Muscle layer of colon (tissue), 2 donors: ENCODE measurements around the gene ATXN7.

ENCODE experiments used
- H3K27ac ChIP-seq: one replicate; pipeline ENCODE4 v1.7.0; 2013; ENCODE audit warnings: low read depth, mild to moderate bottlenecking, low read length, moderate library complexity
- H3K27me3 ChIP-seq, 2 donors: one replicate each; pipeline ENCODE4 v1.7.0; 2013; ENCODE audit warnings: low read length in 2 of 2, mild to moderate bottlenecking in 2 of 2; ENCODE audit not compliant: insufficient read depth in 2 of 2, control insufficient read depth in 1 of 2
- H3K36me3 ChIP-seq: one replicate; pipeline ENCODE4 v1.7.0; 2013; ENCODE audit warnings: mild to moderate bottlenecking, low read length; ENCODE audit not compliant: insufficient read depth
- H3K4me1 ChIP-seq: one replicate; pipeline ENCODE4 v1.7.0; 2013; ENCODE audit warnings: mild to moderate bottlenecking, low read length; ENCODE audit not compliant: insufficient read depth
- H3K4me3 ChIP-seq, 2 donors: one replicate each; pipeline ENCODE4 v1.7.0; 2013; ENCODE audit warnings: low read length in 2 of 2, low read depth in 1 of 2, mild to moderate bottlenecking in 1 of 2, moderate library complexity in 1 of 2
- H3K9ac ChIP-seq: one replicate; pipeline ENCODE4 v1.7.0; 2013; ENCODE audit warnings: low read length
- H3K9me3 ChIP-seq: one replicate; pipeline ENCODE4 v1.7.0; 2013; ENCODE audit warnings: mild to moderate bottlenecking, low read length
- donor health status: abdominal sarcoma.
- donor health status: Adenocarcinoma of cecum.

The ATXN7 gene

GRCh38 chr3:63867225-63867624, 3.6 kb downstream of the ATXN7 start:
- Histone ChIP-seq H3K36me3 (no peaks in the 10 kb centered on the region), H3K4me1 (peaks cover 15% of the 10 kb centered on the region), H3K9me3 (no peaks in the 10 kb centered on the region), H3K27ac (no peak overlapping the region), H3K27me3 (no peaks in the 10 kb centered on the region), H3K9ac (no peak overlapping the region), H3K4me3 (no peak overlapping the region)

GRCh38 chr3:63869940-63870614, 6.4 kb downstream of the ATXN7 start:
- Histone ChIP-seq H3K9me3 (no peaks in the 10 kb centered on the region), H3K27ac (no peak overlapping the region), H3K27me3 (no peaks in the 10 kb centered on the region), H3K4me3 (no peak overlapping the region), H3K36me3 (no peaks in the 10 kb centered on the region), H3K4me1 (peaks cover 3% of the 10 kb centered on the region), H3K9ac (no peak overlapping the region)

- Histone ChIP-seq H3K4me1 (peaks cover 6% of the 10 kb centered on the region), H3K27ac (no peak overlapping the region), H3K9ac (no peak overlapping the region), H3K36me3 (no peaks in the 10 kb centered on the region), H3K27me3 (no peaks in the 10 kb centered on the region), H3K9me3 (no peaks in the 10 kb centered on the region), H3K4me3 (no peak overlapping the region)
These were observed 6.9 kb downstream of the ATXN7 start for GRCh38 chr3:63870615-63871005.

- Histone ChIP-seq H3K9ac (no peak overlapping the region), H3K27ac (no peak overlapping the region), H3K9me3 (no peaks in the 10 kb centered on the region), H3K4me3 (no peak overlapping the region), H3K36me3 (no peaks in the 10 kb centered on the region), H3K4me1 (peaks cover 23% of the 10 kb centered on the region), H3K27me3 (no peaks in the 10 kb centered on the region)
These were observed 8.7 kb downstream of the ATXN7 start for GRCh38 chr3:63872135-63872924.

GRCh38 chr3:63874769-63875168, 11.1 kb downstream of the ATXN7 start:
- Histone ChIP-seq H3K27me3 (no peaks in the 10 kb centered on the region), H3K9ac (no peak overlapping the region), H3K27ac (no peak overlapping the region), H3K9me3 (no peaks in the 10 kb centered on the region), H3K4me1 (peaks cover 38% of the 10 kb centered on the region), H3K4me3 (no peak overlapping the region), H3K36me3 (no peaks in the 10 kb centered on the region)

- Histone ChIP-seq H3K9me3 (no peaks in the 10 kb centered on the region), H3K9ac (no peak overlapping the region), H3K4me1 (peaks cover 38% of the 10 kb centered on the region), H3K27ac (no peak overlapping the region), H3K4me3 (no peak overlapping the region), H3K27me3 (no peaks in the 10 kb centered on the region), H3K36me3 (no peaks in the 10 kb centered on the region)
These were observed 11.8 kb downstream of the ATXN7 start for GRCh38 chr3:63875510-63875909.

- no peaks in the 10 kb centered on the region for H3K36me3 ChIP-seq
- no peak overlapping the region for H3K9ac ChIP-seq
- peaks cover 38% of the 10 kb centered on the region for H3K4me1 ChIP-seq
- no peaks in the 10 kb centered on the region for H3K9me3 ChIP-seq
- no peak overlapping the region for H3K4me3 ChIP-seq
- H3K27me3 ChIP-seq = no peaks in the 10 kb centered on the region
- no peak overlapping the region for H3K27ac ChIP-seq
These were observed 12.6 kb downstream of the ATXN7 start for GRCh38 chr3:63876260-63876659.

GRCh38 chr3:63877737-63878393, 14.2 kb downstream of the ATXN7 start:
- Histone ChIP-seq H3K36me3 (no peaks in the 10 kb centered on the region), H3K9ac (no peak overlapping the region), H3K4me3 (no peak overlapping the region), H3K27me3 (no peaks in the 10 kb centered on the region), H3K27ac (no peak overlapping the region), H3K9me3 (no peaks in the 10 kb centered on the region), H3K4me1 (peaks cover 38% of the 10 kb centered on the region)

GRCh38 chr3:63878394-63879060, 14.9 kb downstream of the ATXN7 start:
- H3K4me3 ChIP-seq = no peak overlapping the region
- H3K27me3 ChIP-seq = no peaks in the 10 kb centered on the region
- H3K9me3 ChIP-seq = no peaks in the 10 kb centered on the region
- H3K9ac ChIP-seq = no peak overlapping the region
- H3K36me3 ChIP-seq = no peaks in the 10 kb centered on the region
- no peak overlapping the region for H3K27ac ChIP-seq
- peaks cover 38% of the 10 kb centered on the region for H3K4me1 ChIP-seq

- no peak overlapping the region for H3K9ac ChIP-seq
- H3K27ac ChIP-seq = no peak overlapping the region
- H3K27me3 ChIP-seq = no peaks in the 10 kb centered on the region
- H3K4me3 ChIP-seq = no peak overlapping the region
- peaks cover 32% of the 10 kb centered on the region for H3K4me1 ChIP-seq
- H3K9me3 ChIP-seq = no peaks in the 10 kb centered on the region
- H3K36me3 ChIP-seq = no peaks in the 10 kb centered on the region
These were observed 17.0 kb downstream of the ATXN7 start for GRCh38 chr3:63880653-63881052.

- no peak overlapping the region for H3K4me3 ChIP-seq
These were observed 23.2 kb downstream of the ATXN7 start for GRCh38 chr3:63886858-63887257.

More at GRCh38 chr3:63886858-63887257, 23.2 kb downstream of the ATXN7 start:
- Histone ChIP-seq H3K9ac (no peak overlapping the region), H3K9me3 (no peaks in the 10 kb centered on the region), H3K27ac (no peak overlapping the region), H3K36me3 (no peaks in the 10 kb centered on the region), H3K27me3 (no peaks in the 10 kb centered on the region), H3K4me1 (peaks cover 8% of the 10 kb centered on the region)
